ENCODE measurements around the gene C22orf31.

The C22orf31 gene

GRCh38 chr22:29023172-29023796 lies 38.3 kb downstream of the C22orf31 start:
- DNase-seq, result no peak

- no peak for DNase-seq
Measured at GRCh38 chr22:29022101-29022817, 39.4 kb downstream of the C22orf31 start.

GRCh38 chr22:29018293-29019189 lies 43.1 kb downstream of the C22orf31 start:
- DNase-seq, result no peak

GRCh38 chr22:29016067-29016938 lies 45.3 kb downstream of the C22orf31 start:
- DNase-seq, result no peak

- no peak for DNase-seq
Measured at GRCh38 chr22:29014773-29015172, 46.9 kb downstream of the C22orf31 start.

- DNase-seq, result no peak
Measured at GRCh38 chr22:29014293-29014692, 47.3 kb downstream of the C22orf31 start.

GRCh38 chr22:29012952-29013351 lies 48.7 kb downstream of the C22orf31 start:
- DNase-seq, result no peak

- DNase-seq, result no peak
Measured at GRCh38 chr22:29012101-29012433, 49.6 kb downstream of the C22orf31 start.

- no peak for DNase-seq
Measured at GRCh38 chr22:29011240-29012100, 50.2 kb downstream of the C22orf31 start.

- no peak for DNase-seq
Measured at GRCh38 chr22:29009148-29009547, 52.5 kb downstream of the C22orf31 start.

Data from T1000 (cell line).